HTR-8/SVneo (cell line): ENCODE measurements around the gene UBE2Q2.
A peak's percentile ranks its signal among the peaks of the same experiment; 100 is the strongest.
"Not testable (repeated sequence)": the region's sequence is repeated elsewhere in the genome, so short reads cannot be mapped to it uniquely, and the experiment has no call there.

Experiments
- DNase-seq: peaks from one replicate; pipeline ENCODE4 v3.0.0; 2011; ENCODE audit warnings: low spot score, mixed read lengths; ENCODE audit not compliant: insufficient read length
- FAIRE-seq: peaks from 2 replicates; lab custom pipeline; 2011; peaks lifted over from hg19 to GRCh38; lab: Jason Lieb, UNC

The UBE2Q2 gene

DNA sequence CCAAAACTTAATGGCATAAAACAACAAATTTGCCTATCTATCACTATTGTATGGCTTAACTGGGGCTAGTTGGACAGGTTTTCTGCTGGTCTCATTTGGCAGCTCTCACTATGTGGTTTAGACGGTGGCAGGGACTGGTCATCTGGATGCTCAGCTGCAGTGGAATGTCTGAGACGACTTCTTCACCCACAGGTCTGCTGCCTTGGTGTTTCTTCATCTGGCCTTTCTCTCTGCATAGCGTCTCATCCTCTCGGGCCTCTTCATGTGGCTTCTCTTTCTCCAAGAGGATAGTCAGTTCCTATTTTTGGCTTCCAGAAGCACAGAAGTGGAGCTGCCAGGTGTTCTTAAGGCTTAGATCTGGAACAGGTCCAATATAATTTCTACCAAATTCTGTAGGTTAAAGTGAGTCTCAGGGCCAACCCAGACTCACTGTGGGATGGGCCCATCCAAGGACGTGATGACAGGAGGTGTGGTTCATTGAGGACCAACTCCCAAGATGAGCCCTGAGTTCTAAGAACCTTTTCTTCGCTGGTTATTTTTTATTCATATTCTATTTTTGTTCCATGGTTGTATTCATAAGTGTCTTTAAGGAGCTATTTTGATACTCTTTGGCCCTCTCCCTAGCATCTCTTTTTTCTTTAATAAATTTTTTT, 18.6 kb downstream of the UBE2Q2 start:
- no peak for DNase-seq
- no peak for FAIRE-seq

DNA sequence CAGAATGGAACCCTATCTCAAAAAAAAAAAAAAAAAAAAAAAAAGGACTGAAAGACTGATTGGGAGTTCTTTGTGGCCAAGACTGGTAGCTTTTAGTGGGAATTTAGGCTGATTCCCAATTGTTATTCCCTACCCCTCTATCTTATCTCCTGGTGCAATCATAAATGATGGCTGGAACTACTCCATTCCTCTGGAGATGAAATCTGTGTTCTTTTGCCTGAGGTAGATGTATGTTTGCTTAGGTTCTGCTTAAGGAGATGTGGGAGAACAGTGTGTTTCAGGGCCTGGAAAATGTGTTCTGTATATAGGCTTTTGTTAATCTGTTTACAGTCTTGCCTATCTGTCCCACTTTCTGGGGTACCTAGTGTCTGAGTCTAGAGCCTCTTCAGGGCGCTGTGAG, 19.5 kb downstream of the UBE2Q2 start:
- FAIRE-seq (no peak), DNase-seq (no peak)

DNA sequence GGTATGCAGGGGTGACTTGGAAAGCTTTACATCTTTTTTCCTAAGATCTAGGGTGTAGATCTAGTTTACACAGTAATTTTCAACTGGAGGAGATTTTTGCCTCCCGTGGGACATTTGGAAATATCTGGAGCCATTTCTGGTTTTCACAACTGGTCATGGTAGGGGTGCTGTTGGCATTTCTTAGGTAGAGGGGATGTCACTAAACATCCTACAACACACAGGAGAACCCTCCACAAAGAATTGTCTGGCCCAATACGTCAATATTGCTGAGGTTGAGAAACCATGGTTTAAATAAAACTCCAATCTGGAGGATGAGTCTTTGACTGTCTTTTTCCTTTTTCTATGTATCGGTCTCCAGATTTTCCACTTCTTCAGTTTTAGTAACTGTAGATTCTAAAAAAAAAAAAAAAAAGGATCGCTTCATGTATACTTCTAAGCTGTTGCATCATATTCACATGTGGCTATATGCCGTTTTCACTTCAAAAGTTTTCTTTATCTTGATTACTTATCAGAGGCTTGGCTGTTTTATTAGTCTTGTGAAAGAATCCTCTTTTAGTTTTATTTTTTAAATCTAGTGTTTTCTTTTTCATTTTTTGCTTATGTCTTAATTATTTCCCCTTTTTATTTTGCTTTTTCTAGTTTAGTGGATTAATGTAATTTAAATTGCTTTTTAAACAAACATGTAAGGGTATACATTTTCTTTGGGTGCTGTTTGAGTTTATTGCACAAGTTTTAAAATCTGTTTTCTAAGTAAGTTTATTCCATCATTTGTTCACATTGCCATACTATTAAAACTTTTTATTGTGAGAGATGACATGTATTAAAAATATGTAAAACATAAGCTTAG, 21.2 kb downstream of the UBE2Q2 start:
- FAIRE-seq (no peak), DNase-seq (no peak)

DNA sequence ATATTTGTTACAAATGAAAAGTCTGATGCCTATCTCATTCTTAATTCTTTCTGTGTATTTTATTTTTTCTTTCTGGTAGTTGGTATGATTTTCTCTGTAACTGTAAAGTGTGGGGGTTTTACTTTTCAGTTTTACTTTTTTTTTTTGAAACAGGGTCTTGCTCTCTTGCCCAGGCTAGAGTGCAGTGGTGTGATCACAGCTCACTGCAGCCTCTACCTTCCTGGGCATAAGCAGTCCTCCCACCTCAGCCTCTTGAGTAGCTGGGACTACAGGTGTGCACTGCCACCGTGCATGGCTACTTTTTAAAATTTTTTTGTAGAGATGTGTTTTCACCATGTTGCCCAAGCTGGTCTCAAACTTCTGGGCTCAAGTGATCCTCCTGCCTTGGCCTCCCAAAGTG, 22.8 kb downstream of the UBE2Q2 start:
- DNase-seq, FAIRE-seq: not testable (repeated sequence)

DNA sequence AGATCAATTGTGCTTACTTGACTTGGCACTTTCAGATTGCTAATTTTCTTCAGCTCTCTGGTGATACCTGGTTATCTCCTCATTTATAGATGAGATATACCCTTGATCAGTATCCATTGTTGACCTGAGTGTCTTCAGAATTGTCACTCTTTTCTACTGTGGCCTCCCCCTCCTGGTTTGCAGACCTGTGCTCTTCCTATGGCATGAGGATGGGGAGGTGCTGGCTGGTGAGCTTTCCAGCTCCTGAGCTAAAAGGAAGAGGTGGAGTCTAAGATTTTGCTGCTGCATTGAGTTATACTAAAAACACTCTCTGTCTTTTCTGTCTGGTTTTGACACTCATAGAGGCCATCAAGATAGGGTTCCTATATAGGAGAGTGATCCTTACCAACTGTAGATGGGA, 23.7 kb downstream of the UBE2Q2 start:
- FAIRE-seq = no peak
- no peak for DNase-seq

DNA sequence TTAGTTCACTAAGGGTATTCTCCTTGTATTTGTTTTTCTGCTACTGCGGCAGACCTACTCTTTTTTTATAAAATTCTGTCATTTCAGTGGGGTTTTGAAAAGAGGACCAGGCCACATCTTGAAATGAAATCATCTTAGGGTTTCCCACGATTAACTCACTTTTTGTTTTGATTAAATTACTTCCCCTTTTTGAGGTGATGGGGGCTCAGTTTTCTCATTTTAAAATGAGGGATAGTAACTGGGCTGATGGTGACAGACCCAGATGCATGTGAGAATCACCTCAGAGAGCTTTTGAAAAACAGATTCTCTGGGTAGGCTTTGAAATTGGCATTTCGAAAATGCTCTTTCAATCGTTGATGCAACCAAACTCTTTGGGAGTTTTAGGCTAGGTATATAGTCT, 24.2 kb downstream of the UBE2Q2 start:
- no peak for FAIRE-seq
- DNase-seq = no peak

DNA sequence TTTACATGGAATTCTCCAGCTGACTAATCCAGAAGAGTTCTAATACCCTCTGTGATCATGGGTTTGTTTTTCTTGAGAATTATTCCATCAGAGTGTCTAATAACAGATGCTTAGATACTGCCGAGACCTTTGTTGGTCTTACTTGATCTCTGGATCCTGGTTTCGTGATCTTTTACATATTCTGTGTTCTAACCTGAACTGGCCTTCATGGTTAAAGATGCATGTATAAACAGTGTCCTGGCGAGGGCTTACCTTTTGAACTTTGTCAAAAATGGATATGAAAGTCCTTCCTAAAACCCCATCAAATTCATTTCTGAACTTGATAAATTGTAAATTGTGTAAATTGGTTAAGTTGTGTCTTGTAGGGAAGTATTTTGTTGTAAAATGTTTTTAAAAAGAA, 24.8 kb downstream of the UBE2Q2 start:
- FAIRE-seq = no peak
- no peak for DNase-seq

DNA sequence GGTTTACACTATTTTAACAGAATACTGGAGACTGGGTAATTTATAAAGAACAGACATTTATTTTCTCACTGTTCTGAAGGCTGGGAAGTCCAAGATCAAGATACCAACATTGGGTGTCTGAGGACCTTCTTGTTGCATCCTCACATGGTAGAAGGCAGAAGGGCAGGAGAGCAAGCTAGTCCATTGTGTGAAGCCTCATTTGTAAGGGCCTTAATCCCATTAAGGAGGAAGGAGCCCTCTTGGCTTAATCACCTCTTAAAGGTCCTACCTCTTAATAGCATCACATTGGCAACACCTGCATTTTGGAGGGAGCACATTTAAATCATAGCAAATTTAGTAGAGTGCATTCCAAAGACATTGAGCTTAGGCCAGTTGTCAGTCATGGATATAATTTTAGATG, 26.2 kb downstream of the UBE2Q2 start:
- no peak for DNase-seq
- no peak for FAIRE-seq

DNA sequence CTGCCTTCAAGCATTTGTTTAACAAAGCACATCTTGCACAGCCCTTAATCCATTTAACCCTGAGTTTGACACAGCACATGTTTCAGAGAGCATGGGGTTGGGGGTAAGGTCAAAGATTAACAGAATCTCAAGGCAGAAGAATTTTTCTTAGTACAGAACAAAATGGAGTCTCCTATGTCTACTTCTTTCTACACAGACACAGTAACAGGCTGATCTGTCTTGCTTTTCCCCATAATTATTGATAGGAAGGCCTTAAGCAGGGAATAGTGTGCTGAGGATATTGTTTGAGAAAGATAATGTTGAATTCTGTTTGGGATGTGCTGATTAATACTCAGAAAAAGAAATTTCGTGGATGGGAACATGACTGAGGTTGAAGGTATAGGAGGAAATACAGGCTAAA, 28.3 kb downstream of the UBE2Q2 start:
- not testable (repeated sequence) for FAIRE-seq, DNase-seq

DNA sequence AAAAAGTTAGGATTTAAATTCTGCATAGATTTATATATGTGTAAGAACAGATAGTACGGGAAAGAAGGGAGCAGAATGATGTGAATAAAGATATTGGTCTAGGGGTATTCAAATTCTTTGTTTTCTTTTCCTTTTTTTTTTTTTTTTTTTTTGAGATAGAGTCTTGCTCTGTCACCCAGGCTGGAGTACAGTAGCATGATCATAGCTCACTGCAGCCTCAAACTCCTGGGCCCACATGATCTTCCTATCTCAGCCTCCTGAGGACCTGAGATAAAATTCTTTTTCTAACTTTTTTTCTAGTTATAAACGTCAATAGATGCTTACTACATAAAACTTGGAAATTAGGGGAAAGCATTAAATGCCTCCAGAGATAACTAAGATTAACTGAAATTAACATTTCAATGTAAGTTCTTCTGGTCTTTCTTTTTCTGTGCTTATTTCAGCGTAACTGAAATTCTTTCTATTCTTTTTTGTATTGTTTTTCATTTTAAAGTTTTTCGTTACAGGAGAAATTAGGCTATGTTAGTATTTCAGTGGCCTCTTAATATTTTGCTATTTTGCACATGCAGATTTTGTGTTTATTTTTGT, 29.2 kb downstream of the UBE2Q2 start:
- DNase-seq = no peak
- no peak for FAIRE-seq

DNA sequence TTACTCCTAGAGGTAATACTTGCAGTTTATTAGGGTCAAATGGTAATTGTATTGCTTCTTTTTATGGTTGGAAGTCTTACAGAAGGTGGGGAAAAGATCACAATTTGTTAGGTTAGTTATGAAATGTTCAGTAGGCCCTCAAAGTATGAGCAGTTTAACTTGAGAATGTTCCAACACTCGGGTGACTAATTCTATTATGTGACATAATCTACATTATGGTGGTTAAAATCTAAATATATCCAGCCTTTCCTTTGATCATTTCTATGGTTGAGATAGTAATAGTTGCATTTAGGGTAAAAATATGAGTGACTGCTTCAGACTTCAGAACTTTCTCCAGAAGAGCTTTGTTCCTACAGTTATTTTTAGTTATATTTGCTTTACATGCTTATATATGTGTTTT, 40.8 kb downstream of the UBE2Q2 start:
- no peak for FAIRE-seq
- no peak for DNase-seq

DNA sequence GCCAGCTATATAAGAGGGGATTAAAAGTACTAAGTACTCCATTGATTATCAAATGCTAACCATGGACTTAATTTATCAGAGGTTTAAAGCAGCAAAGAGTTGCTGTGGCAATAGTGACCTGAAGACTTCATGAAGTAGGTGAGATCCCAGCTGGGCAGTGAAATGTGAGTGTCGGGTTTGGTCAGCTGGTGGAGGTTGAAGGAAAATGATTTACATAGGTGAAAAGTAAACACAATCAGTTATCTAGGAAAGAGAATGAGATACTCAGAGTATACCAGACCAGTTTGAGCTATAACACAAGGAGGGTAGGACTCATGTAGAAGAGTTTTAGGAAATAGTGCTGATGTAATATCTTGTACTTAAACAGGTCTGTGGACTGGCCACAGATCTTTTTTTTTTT, 43.9 kb downstream of the UBE2Q2 start:
- FAIRE-seq (no peak), DNase-seq (no peak)

DNA sequence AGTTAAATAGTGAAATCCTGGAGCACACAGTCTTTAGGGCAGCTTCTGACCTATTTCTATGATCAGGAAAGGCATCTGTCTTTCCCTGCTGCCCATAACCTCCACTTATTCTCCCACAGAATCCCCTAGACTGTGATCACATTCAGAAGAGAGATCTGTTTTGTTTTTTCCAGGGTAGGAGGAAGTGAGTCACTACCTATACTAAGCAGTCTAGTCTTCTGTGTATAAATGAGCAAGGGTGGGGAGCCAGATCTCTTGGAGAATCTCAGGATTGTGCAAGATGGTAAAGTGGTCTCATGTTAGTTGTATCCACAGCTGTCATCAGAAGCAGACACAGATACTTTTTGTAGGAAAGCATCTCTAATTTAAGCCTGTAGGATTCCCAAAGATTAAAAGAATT, 48.6 kb downstream of the UBE2Q2 start:
- no peak for FAIRE-seq

DNA sequence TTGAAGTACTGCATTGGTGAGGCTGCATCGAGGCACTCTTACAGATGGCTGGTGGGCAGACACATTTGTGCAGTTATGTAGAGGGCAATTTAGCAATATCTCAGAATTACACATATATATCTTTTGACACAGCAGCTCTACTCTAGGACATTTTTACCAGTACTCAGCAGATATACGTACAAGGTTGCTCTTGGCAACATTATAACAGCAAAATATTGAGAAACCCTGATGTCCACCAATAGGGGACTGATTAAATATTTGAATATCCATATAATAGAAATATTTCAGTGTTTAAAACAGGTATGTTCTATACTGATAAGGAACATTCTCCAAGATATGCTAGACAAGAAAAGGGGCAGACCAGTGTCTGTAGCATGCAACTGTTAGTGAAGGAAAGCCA, 52.5 kb downstream of the UBE2Q2 start:
- FAIRE-seq (no peak), DNase-seq (no peak)

More for the DNA sequence above, 48.6 kb downstream of the UBE2Q2 start:
- peak; percentile 41 for DNase-seq

DNA sequence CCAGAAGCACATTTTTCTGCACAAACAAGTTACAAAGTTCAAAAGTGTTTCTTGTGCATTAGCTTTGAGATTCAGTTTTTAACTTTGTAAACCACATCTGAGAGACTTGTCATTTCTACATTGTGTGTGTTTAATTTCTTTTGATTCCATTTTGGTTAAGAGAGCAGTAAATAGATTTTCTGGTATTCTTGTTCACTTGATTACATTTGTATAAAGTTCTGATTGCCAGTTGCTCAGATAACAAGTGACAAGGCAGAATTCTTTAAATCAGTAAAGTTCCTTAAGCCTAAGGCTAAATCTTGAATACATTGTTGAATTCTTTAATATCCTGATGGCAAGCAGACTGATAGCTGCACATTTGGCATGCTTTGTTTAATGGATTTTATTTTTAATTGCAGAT, 57.3 kb downstream of the UBE2Q2 start:
- DNase-seq = no peak
- no peak for FAIRE-seq

DNA sequence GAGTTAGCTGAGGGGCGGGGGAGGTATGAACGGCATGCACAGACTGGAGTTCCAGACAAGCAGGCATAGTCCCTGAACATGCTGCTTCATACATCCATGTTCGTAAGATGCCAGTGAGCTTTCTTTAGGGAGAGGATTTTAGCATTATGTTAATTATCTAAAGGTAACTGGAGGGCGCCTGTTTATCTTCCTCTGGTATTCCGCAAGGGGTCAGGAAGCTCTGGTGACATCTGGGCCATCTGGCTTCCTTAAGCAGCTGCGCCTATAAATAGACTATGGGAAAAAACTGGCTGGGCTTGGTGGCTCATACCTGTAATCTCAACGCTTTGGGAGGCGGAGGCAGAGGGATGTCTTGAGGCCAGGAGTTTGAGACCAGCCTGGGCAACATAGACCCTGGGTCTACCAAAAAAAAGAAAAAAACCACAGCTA, 58.9 kb downstream of the UBE2Q2 start:
- no peak for FAIRE-seq
- DNase-seq = no peak

DNA sequence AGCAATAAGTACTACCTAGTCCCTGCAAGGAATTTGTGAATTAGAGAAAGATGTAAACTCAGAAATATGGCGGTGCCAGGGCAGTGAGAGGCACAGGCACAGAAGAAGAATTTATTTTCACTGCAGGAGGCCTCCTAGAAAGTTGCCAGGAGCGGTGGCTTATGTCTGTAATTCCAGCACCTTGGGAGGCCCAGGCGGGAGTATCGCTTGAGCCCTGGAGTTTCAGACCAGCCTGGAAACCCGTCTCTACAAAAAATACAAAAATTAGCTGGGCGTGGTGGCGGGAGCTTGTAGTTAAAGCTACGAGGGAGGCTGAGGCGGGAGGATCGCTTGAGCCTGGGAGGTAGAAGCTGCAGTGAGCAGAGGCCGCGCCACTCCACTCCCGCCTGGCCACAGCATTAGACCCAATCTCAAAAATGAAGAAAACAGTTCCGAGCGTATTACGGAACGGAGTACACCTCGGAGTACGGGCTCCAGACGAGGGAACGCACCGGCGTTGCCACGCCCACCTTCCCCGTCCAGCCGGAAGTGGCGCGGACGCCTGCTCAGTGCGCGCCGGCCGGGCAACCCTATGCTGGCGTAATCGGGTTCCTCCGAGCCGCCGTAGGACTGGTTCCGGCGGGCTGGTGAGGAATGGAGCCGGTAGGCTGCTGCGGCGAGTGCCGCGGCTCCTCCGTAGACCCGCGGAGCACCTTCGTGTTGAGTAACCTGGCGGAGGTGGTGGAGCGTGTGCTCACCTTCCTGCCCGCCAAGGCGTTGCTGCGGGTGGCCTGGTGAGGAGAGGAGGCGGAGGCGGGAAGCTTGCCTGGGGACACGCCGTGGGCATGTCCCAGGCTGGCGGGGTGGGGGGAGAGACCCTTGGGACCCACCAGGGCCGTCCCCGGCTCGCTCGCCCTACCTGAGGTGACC, 60.3 kb downstream of the UBE2Q2 start, which contains the start of gene FBXO22:
Gene FBXO22 (plus strand): TSS at position 548 of the 909 bp plus-strand sequence. CDS start 86 bp downstream, at position 634.
- peak; percentile 86 for DNase-seq
- peak; percentile 73 for FAIRE-seq

DNA sequence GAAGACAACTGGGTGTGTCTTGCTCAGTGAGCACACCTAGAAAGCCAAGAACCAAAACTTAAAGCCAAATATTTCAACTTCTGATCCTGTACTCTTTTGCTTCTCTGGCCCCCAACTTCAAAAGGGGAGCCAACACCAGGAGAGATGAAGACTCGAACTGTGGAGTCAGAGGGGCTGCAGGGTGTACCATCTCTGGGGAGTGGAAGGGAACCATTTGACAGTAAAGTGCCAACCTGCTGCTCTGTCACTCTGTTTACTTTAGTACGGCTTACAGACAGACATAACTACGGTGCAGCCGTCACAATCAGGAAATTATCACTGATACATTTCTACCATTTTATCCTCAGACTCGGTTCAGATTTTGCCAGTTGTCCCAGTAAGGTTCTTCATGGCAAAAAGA, 62.0 kb downstream of the UBE2Q2 start:
- FAIRE-seq = no peak

DNA sequence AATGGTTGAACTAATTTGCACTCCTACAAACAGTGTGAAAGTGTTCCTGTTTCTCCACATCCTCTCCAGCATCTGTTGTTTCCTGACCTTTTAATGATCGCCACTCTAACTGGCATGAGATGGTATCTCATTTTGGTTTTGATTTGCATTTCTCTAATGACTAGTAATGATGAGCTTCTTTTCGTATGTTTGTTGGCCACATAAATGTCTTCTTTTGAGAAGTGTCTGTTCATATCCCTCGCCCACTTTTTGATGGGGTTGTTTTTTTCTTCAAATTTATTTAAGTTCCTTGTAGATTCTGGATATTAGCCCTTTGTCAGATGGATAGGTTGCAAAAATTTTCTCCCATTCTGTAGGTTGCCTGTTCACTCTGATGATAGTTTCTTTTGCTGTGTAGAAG, 67.1 kb downstream of the UBE2Q2 start:
- FAIRE-seq, DNase-seq: not testable (repeated sequence)

More for the DNA sequence above, 62.0 kb downstream of the UBE2Q2 start:
- DNase-seq = no peak

DNA sequence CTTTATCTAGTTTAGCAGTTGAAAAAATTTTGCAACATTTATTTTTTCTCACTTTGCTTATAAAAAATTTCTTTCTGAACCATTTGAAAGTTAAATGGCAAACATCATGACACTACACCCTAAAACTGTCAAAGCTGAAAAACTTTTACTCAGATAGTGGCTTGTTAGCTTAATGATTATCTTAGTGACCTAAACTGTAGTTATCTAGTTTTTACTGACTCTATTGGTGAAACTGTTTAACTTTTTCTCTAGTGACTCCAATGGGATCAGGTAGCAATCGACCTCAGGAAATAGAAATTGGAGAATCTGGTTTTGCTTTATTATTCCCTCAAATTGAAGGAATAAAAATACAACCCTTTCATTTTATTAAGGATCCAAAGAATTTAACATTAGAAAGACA, 73.7 kb downstream of the UBE2Q2 start:
- FAIRE-seq (no peak), DNase-seq (no peak)
